Measurements from ENCODE around the gene COQ8A.

The COQ8A gene

GRCh38 chr1:226940029-226940805, at the start of gene COQ8A:
COQ8A (plus strand) TSS chr1:226940294; CDS start chr1:226961386, 21,092 bp downstream.
- DNase-seq: peak; percentile 100

GRCh38 chr1:226890331-226891108, 49.6 kb upstream of the COQ8A start:
- no peak for DNase-seq

- DNase-seq: no peak
These were observed 48.7 kb upstream of the COQ8A start for GRCh38 chr1:226891346-226891745.

GRCh38 chr1:226891846-226892523, 48.1 kb upstream of the COQ8A start:
- no peak for DNase-seq

- DNase-seq: no peak
These were observed 47.6 kb upstream of the COQ8A start for GRCh38 chr1:226892524-226892875.

- no peak for DNase-seq
These were observed 46.2 kb upstream of the COQ8A start for GRCh38 chr1:226893936-226894335.

GRCh38 chr1:226894826-226895225, 45.3 kb upstream of the COQ8A start:
- no peak for DNase-seq

- DNase-seq: no peak
These were observed 44.5 kb upstream of the COQ8A start for GRCh38 chr1:226895644-226896043.

GRCh38 chr1:226898246-226898645, 41.8 kb upstream of the COQ8A start:
- no peak for DNase-seq

- no peak for DNase-seq
These were observed 38.7 kb upstream of the COQ8A start for GRCh38 chr1:226901421-226901820.

GRCh38 chr1:226902601-226903000, 37.5 kb upstream of the COQ8A start:
- no peak for DNase-seq

GRCh38 chr1:226903819-226904716, 36.0 kb upstream of the COQ8A start:
- no peak for DNase-seq

- no peak for DNase-seq
These were observed 35.3 kb upstream of the COQ8A start for GRCh38 chr1:226904772-226905171.

- no peak for DNase-seq
These were observed 31.7 kb upstream of the COQ8A start for GRCh38 chr1:226908419-226908818.

GRCh38 chr1:226908913-226909312, 31.2 kb upstream of the COQ8A start:
- DNase-seq: no peak

- no peak for DNase-seq
These were observed 27.4 kb upstream of the COQ8A start for GRCh38 chr1:226912587-226913176.

- DNase-seq: no peak
These were observed 24.5 kb upstream of the COQ8A start for GRCh38 chr1:226915672-226915995.

- no peak for DNase-seq
These were observed 23.6 kb upstream of the COQ8A start for GRCh38 chr1:226916497-226916896.

- no peak for DNase-seq
These were observed 20.5 kb upstream of the COQ8A start for GRCh38 chr1:226919587-226919986.

- DNase-seq: no peak
These were observed 20.1 kb upstream of the COQ8A start for GRCh38 chr1:226919995-226920394.

GRCh38 chr1:226920446-226920894, 19.6 kb upstream of the COQ8A start:
- no peak for DNase-seq

- no peak for DNase-seq
These were observed 18.6 kb upstream of the COQ8A start for GRCh38 chr1:226921504-226921903.

All from NCI-H2081 treated with DMSO at 0.1 percent for 48 hours (cell line).